CD4-positive, alpha-beta T cell treated with Interferon gamma for 1 hour (primary cell): ENCODE measurements around the gene GPX4.
"Not testable (repeated sequence)": the region's sequence is repeated elsewhere in the genome, so short reads cannot be mapped to it uniquely, and the experiment has no call there.

Source experiments
- DNase-seq: peaks from one replicate; pipeline ENCODE4 v3.0.0-alpha.2; 2020

The GPX4 gene

GRCh38 chr19:1117654-1118053 lies 13.9 kb downstream of the GPX4 start:
- no peak for DNase-seq

- no peak for DNase-seq
Observed at GRCh38 chr19:1118999-1119398, 15.2 kb downstream of the GPX4 start.

- DNase-seq, result no peak
Observed at GRCh38 chr19:1119475-1120217, 15.9 kb downstream of the GPX4 start.

GRCh38 chr19:1121395-1121794 lies 17.6 kb downstream of the GPX4 start:
- no peak for DNase-seq

- no peak for DNase-seq
Observed at GRCh38 chr19:1122021-1122971, 18.5 kb downstream of the GPX4 start.

- DNase-seq, result peak; percentile 59
Observed at GRCh38 chr19:1122972-1123363, 19.2 kb downstream of the GPX4 start.

GRCh38 chr19:1123381-1123780 lies 19.6 kb downstream of the GPX4 start:
- DNase-seq, result no peak

- no peak for DNase-seq
Observed at GRCh38 chr19:1123885-1124677, 20.3 kb downstream of the GPX4 start.

- no peak for DNase-seq
Observed at GRCh38 chr19:1125601-1126467, 22.0 kb downstream of the GPX4 start.

GRCh38 chr19:1126984-1127760 lies 23.4 kb downstream of the GPX4 start:
- DNase-seq, result no peak

- DNase-seq, result no peak
Observed at GRCh38 chr19:1128106-1128505, 24.3 kb downstream of the GPX4 start.

GRCh38 chr19:1129084-1129483 lies 25.3 kb downstream of the GPX4 start:
- not testable (repeated sequence) for DNase-seq

GRCh38 chr19:1129535-1129934 lies 25.7 kb downstream of the GPX4 start:
- no peak for DNase-seq

- peak; percentile 53 for DNase-seq
Observed at GRCh38 chr19:1130771-1131717, 27.2 kb downstream of the GPX4 start.

- DNase-seq, result peak; percentile 94
Observed at GRCh38 chr19:1131718-1132551, 28.1 kb downstream of the GPX4 start.

GRCh38 chr19:1132552-1133383 lies 29.0 kb downstream of the GPX4 start:
- peak; percentile 56 for DNase-seq

GRCh38 chr19:1133471-1133929 lies 29.7 kb downstream of the GPX4 start:
- DNase-seq, result peak; percentile 86

GRCh38 chr19:1134431-1134830 lies 30.6 kb downstream of the GPX4 start:
- DNase-seq, result no peak
